ENCODE measurements around the gene RBM20.

- no peak for TF ChIP-seq CTCF (IDR thresholded peaks at IDR 0.05)
- no peak for TF ChIP-seq HDAC2 (IDR thresholded peaks at IDR 0.05)
- TF ChIP-seq POLR2AphosphoS2 (conservative IDR thresholded peaks at IDR 0.05; ENCODE audit: low read length): no peak
- TF ChIP-seq USF2 (IDR thresholded peaks at IDR 0.05): no peak
- TF ChIP-seq RFX5 (IDR thresholded peaks at IDR 0.05): no peak
- TF ChIP-seq KDM1A (IDR thresholded peaks at IDR 0.05; ENCODE audit: low read depth): no peak
- TF ChIP-seq CBX8 (IDR thresholded peaks at IDR 0.05): no peak
Measured at GRCh38 chr10:110634527-110635209, 9.5 kb upstream of the RBM20 start.

Measured in A549 (cell line).